GM21529 (cell line): Measurements from ENCODE around the gene SH3PXD2A.

Experiments used
- ATAC-seq: cut with Tn5 transposase; IDR thresholded peaks from one replicate; pipeline ENCODE4 v1.9.1; 2021; ENCODE audit not compliant: unreplicated experiment

Gene SH3PXD2A

GRCh38 chr10:103572347-103573204 is 282.8 kb downstream of the SH3PXD2A start:
- ATAC-seq: no peak

DNA sequence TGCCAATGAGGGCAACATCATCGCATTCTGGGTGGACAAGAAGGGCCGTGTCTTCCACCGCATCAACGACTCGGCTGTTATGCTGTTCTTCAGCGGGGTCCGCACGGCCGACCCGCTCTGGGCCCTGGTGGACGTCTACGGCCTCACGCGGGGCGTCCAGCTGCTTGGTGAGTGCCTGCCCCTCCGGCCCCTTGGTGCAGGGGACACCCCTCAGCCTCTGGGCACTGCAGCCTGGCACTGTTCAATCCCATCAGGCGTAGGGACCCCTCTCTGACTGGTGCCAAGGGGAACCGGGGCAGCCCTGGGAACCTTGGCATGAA is 283.8 kb downstream of the SH3PXD2A start:
- no peak for ATAC-seq

DNA sequence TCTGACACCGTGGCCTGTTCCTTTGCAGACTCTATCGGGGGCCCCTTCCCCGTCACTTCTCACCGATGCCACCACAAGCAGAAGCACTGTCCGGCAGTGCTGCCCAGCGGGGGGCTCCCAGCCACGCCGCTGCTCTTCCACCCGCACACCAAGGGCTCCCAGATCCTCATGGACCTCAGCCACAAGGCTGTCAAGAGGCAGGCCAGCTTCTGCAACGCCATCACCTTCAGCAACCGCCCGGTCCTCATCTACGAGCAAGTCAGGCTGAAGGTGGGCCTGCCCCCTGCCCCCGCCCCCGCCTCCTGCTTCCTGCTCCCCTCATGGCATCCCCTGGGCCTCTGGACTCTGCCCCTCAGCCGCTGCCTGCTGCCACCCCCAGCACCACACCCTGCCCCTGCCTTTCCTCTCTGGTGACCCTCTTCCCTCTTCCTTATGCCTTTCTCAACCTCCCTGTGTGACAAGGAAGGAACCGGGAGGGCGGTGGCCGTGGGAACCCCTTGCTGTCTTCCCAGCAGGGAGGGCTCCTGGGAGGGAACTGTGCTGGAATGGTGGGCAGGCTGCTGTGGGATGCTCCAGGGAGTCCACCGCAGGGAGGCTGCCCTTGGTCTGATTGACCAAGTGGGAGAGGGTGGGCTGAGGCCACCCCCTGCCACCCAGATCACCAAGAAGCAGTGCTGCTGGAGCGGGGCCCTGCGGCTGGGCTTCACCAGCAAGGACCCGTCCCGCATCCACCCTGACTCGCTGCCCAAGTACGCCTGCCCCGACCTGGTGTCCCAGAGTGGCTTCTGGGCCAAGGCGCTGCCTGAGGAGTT is 284.3 kb downstream of the SH3PXD2A start:
- no peak for ATAC-seq

GRCh38 chr10:103569896-103570295 is 285.5 kb downstream of the SH3PXD2A start:
- no peak for ATAC-seq

- ATAC-seq: no peak
These were observed 286.9 kb downstream of the SH3PXD2A start for GRCh38 chr10:103568505-103568904.

DNA sequence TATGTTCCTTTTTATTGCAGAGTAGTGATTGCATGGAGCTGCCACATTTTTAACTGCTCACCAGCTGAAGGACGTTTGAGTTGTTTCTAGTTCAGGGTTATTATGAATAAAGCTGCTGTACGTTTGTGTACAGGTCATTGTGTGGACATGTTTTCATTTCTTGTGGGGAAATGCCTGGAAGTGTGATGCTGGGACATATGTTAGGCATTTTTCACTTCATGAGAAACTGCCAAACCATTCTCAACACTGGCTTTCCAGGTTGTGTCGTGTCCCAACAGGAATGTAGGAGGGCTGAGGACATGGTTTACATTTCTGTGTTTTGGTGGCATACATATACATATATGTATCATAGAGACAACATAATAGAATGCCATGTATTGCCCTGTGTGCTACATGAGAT is 288.8 kb downstream of the SH3PXD2A start:
- ATAC-seq: no peak

DNA sequence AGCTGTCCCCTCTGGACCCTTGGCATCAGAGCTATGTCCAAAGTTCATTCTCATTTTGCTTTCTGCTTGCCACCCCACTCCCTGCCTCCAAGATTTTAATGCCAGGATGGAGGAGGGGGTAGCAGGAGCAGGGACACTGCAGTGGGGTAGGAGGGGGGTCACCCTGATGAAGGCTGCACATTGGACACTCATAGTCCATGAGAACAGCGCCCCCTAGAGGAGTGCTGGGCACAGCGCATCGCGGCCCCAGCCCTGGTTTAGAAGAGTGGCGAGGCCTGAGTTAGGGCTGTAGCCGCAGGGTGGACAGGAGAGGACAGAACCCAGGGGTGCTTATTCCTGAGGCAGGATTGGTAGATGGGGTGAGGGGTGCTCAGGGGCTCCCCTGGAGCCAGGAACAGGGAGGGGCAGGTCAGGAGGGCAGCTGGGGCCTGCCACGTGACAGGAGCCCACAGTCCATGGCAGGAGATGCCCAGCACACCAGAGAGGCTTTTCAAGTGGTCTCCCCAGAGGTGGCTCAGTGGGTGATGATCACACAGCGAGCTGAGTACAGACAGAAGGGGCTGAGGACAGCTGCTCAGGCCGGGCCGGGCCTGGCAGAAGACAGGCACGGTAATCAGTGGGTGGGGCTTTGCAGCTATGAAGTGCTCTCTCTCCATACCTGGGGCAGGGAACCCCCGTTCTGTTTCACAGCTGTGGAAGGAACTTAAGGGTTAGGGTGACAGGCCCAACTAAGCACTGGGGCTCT is 290.4 kb downstream of the SH3PXD2A start:
- no peak for ATAC-seq

- ATAC-seq: no peak
These were observed 291.3 kb downstream of the SH3PXD2A start for GRCh38 chr10:103564116-103564501.

- no peak for ATAC-seq
These were observed 291.9 kb downstream of the SH3PXD2A start for GRCh38 chr10:103563231-103564115.

DNA sequence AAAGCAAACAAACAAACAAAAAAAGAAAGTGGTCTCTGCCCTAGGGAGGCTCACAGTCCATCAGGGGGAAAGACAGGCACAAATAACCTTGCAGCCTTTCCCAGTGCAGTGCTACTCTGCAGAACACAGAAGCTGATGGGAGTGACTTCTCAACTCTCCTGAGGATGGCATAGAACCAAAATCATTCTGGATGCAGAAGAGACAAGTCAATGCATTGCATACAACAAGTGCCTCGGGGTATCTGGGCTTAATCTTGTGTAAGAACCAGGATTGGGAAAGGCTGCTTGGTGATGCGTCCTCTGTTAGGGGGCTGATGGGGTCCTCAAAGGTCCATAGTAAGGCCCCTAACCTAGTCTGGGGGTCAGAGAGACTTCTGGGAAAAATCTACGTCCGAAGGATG is 293.0 kb downstream of the SH3PXD2A start:
- no peak for ATAC-seq

GRCh38 chr10:103560886-103561285 is 294.5 kb downstream of the SH3PXD2A start:
- ATAC-seq: no peak

DNA sequence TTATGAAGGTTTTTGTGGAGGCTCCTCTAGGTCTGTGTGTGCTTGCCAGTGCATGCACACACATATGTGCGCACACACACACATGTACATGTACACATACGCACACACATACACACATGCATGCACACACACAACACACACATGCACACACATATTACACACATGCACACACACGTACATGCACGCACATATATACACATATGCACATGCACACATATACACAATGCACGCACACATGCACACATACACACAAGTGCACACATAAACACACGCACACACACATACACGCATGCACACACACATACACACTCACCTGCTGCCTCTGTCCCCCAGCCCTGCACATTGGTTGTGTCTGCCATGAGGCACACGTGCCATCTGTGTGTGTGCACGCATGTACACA is 295.6 kb downstream of the SH3PXD2A start:
- ATAC-seq: no peak

DNA sequence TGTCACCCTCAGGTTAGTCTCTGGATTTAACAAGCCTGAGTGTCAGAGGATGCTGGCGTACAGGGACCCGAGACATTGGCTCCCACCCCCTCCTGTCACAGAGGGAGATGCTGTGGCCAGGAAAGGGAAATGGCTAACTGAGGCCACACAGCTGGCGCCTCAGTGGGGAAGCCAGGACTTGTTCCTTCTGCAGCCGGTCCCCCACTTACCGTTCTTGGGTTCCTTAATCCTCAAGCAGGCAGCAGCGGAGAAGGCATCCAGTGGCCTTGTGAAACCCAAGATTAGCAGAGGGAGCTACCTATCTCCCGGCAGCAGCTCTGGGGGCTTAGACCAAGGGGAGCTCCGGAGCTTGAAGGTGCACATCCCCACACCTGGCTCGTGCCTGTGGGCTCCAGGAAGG is 296.5 kb downstream of the SH3PXD2A start:
- no peak for ATAC-seq

- ATAC-seq: no peak
These were observed 297.9 kb downstream of the SH3PXD2A start for GRCh38 chr10:103557455-103557854.

GRCh38 chr10:103556383-103557007 is 298.9 kb downstream of the SH3PXD2A start:
- no peak for ATAC-seq

- no peak for ATAC-seq
These were observed 299.7 kb downstream of the SH3PXD2A start for GRCh38 chr10:103555712-103556111.

DNA sequence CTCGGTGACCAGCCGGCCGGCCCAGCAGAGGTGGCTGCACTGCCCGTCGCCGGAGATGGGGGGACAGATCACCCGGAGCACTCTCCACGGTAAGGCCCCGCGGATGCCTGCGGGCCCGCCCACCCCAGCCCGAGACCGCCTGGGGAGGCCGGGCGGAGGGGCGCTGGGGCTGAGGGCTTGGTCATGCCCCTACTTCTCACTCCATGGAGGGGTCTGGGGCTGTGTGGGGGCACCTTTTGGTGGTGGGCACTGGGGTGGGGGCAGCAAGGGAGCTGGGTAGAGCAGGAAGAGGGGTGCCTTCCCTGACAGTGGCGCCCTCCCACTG is 300.1 kb downstream of the SH3PXD2A start:
- ATAC-seq: no peak

- peak; percentile 52 for ATAC-seq
These were observed 300.7 kb downstream of the SH3PXD2A start for GRCh38 chr10:103554488-103555324.

- no peak for ATAC-seq
These were observed 301.5 kb downstream of the SH3PXD2A start for GRCh38 chr10:103553743-103554487.
